Stimulated activated CD4-positive, alpha-beta T cell treated with anti-CD3 and anti-CD28 coated beads, Interleukin-4, amount 100 ng/mL, for 24 hours (primary cell): ENCODE measurements around the gene TNFRSF14.

Experiments
- DNase-seq: peaks from one replicate; pipeline ENCODE4 v3.0.0-alpha.2; 2020

The TNFRSF14 gene

GRCh38 chr1:2604844-2605508 lies 48.8 kb downstream of the TNFRSF14 start:
- DNase-seq = no peak

GRCh38 chr1:2605509-2606395 lies 49.6 kb downstream of the TNFRSF14 start:
- no peak for DNase-seq

- no peak for DNase-seq
Measured at GRCh38 chr1:2606396-2606880, 50.3 kb downstream of the TNFRSF14 start.

GRCh38 chr1:2606881-2607621 lies 50.9 kb downstream of the TNFRSF14 start:
- DNase-seq = no peak

- no peak for DNase-seq
Measured at GRCh38 chr1:2607641-2608091, 51.5 kb downstream of the TNFRSF14 start.

- DNase-seq = no peak
Measured at GRCh38 chr1:2609319-2610035, 53.3 kb downstream of the TNFRSF14 start.

- no peak for DNase-seq
Measured at GRCh38 chr1:2610036-2610959, 54.1 kb downstream of the TNFRSF14 start.

GRCh38 chr1:2611031-2611501 lies 54.9 kb downstream of the TNFRSF14 start:
- DNase-seq = no peak

GRCh38 chr1:2611621-2612437 lies 55.7 kb downstream of the TNFRSF14 start:
- DNase-seq = no peak

GRCh38 chr1:2612591-2613365 lies 56.6 kb downstream of the TNFRSF14 start:
- DNase-seq = no peak
